ENCODE data around the gene PPM1G.

The PPM1G gene

DNA sequence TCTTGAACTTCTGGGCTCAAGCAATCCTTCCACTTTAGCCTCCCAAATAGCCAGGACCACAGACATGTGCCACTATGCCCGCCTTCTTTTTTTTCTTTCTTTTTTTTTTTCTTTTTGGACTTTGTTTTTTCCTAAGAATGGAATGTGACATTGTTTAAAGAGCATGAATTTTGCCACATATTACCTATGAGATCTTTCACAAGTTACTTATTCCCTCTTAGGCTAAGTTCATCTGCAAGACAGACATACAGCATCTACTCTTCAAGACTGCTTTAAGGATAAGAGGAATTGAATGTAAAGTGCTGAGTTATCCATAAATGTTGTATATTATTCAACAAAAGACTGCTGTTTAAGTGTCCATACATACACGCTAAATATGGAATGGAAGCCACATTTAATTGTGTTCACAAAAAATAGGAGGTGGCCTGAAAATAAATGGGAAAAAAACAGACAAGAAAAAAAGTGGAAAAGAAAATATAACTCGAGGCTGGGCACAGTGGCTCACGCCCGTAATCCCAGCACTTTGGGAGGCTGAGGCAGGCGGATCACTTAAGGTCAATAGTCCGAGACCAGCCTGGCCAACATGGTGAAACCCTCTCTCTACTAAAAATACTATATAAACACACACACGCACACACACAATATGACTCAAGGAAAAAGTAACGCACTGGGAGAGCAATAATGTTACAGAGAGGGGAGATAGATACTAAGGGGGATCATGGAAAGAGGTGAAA lies 3.2 kb upstream of the PPM1G start:
- no peak for DNase-seq (ENCODE audit: low spot score)

DNA sequence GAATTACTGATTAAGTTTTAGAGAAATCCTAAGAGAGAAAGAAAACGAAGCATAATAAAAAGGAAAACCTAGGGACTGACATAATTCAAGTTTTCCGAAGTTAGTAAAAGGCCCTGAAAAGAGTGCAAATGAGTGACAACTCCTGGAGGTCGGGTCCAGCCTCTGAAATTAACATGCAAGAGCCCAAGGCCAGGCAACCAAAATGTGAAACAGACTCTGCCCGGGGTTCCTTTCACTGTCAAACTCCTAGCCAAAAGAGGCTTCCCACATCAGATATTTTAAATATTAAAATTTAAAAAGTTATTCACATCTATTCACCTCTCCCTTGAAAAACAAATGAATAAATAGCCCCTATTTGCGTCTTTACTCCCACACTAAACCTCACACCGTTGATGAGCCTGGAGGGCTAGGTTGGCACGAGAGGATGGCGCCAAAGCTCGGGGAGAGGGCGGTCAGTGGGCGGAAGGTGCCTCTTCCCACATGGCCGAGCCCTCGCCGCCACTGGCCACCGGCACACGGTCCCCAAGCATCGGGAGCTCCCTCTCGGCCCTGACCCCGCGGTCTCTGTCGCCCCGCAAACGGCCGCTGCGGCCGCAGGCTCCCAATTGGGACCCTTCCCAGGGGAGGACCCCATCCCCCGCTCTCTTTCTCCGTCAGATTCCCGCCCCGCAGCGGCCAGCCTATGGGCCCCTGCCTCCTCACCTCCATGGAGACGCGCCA lies 630 bp downstream of the PPM1G start:
- DNase-seq (ENCODE audit: low spot score) = peak; percentile 30

DNA sequence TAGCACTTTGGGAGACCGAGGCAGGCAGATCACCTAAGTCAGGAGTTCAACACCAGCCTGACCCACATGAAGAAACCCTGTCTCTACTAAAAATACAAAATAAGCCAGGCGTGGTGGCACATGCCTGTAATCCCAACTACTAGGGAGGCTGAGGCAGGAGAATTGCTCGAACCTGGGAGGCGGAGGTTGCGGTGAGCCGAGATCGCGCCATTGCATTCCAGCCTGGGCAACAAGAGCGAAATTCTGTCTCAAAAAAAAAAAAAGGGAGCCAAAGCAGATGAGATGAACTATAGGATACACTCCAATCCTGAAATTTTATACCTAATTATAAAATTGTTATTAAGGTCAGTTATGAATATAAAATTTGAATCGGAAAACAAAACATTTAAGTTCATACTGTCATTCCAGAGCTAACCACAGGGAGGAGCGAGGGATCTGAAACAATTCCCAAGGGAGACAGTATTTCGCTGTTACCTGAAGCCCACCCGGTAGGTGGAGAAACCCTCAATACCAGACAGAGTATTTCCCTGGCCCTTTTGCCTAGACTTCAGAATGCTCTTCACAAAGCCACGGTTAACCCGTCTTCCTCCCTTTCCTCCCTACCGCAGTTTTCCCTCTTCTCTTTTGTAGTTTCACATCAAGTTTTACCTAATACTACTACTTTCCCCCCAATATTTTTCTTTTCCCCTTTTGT lies 1.4 kb downstream of the PPM1G start:
- DNase-seq (ENCODE audit: low spot score) = peak; percentile 70

DNA sequence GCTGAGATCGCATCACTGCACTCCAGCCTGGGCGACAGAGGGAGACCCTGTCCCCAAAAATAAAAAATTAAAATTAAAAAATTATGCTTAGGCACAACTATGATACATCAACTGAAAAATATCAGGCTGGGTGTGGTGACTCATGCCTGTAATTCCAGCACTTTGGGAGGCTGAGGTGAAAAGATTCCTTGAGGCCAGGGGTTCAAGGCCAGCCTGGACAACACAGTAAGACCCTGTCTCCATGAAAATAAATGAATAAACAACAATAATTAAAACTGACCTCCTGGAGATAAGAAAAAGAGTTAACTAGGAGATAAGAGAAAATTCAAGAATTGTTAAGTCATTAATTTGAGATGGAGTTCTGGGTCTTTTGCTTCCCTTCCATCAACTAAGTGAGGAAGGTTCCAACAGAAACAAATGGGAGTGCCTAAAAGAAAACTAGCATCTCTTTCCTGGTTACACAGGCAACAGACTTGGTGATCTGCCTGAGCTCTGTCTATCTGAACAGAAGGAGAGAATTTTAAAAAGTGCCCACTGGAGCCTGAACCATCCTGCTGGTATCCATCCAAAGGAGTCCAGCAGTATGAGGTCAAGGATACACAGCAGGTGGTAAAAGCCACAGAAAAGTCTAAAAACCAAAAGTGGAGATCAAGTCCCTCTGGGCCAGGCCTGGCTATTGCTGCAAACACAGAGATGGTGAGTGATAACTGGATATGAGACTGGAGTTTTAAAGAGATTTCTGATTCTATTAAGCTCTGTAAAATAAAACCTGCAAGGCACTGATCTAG lies 8.8 kb downstream of the PPM1G start:
- no peak for DNase-seq (ENCODE audit: low spot score)

DNA sequence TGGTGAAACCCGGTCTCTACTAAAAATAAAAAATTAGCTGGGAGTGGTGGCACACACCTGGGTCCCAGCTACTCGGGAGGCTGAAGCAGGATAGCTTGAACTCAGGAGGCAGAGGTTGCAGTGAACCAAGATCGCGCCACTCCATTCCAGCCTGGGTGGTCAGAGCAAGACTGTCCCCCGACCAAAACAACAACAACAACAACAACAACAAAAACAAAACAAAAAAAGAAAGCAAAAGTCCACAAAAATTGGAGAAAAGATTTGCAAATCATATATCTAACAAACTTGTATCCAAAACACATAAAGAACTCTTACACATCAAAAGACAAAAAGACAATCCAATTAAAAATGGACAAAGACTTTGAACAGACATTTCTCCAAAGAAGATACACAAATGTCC lies 10.4 kb downstream of the PPM1G start:
- no peak for DNase-seq (ENCODE audit: low spot score)

DNA sequence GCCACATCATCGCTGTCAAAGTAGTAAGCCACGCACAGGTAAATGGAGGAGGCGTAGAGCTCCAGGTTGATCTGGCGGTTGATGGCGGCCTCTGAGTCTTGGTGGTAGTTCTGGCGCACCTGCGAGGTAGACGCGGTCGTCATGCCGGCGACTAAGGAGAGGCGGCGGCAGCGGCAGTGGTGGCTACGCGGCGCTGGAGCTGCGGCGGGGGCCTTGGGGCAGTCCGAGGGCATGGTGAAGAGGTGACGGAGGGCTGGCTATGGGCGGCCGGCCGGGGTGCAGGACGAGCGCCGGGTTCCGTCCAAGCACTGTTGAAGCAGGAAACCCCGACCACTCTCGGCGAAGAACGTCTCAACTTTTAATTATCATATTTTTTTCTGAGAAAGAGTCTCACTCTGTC lies 16.2 kb downstream of the PPM1G start:
- no peak for DNase-seq (ENCODE audit: low spot score)

DNA sequence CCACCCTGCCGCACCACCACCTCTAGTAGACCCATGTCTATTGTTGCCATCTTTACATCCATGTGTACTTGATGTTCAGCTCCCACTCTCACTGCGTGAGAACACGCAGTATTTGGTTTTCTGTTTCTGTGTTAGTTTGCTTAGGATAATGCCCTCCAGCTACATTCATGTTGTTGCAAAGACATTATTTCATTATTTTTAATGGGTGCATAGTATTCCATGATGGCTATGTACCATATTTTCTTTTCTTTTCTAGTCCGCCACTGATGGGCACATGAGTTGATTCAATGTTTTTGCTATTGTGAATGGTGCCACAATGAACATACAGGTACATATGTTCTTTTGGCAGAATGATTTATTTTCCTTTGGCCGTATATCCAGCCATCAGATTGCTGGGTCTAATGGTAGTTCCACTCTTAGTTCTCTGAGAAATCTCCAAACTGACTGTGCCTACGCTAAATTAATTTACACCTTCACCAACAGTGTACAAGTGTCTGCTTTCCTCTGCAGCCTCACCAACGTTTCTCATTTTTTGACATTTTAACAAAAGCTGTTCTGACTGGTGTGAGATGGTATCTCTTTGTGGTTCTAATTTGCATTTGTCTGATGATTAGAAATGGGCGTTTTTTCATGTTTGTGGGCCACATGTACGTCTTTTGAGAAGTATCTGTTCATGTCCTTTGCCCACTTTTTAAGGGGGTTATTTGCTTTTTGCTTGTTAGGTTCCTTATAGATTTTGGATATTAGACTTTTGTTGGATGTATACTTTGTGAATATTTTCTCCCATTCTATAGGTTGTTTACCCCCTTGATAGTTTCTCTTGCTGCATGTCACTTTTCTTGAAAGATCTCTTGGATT lies 18.3 kb downstream of the PPM1G start:
- DNase-seq (ENCODE audit: low spot score) = no peak

DNA sequence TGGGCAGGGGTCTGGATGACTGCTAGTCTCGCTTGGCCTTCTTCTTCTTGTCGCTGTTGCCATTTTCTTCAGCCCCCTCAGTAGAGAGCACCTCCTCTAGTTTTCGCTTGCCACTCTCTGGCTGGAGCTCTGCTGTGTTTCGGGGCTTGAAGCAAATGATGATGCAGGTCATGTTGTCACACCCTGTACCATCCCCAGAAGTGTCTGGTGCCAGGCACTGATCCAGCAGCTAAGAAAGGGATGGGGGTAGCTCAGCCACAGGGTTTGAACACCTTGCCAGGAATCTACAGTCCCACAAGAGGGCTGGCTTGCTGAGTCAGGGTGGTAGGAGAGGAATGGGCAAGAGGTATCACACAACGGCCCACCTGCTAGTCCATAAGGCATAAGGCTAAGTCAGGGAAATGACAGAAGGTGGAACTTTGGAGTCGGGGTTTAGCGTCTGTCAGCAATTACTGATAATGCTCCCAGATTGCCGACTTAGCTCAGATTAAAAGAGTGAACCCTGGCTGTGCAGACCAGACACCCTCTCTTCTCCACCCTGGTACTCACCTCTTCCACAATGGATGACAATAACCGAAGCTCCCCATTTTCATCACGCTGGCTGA lies 27.7 kb downstream of the PPM1G start:
- no peak for DNase-seq (ENCODE audit: low spot score)

DNA sequence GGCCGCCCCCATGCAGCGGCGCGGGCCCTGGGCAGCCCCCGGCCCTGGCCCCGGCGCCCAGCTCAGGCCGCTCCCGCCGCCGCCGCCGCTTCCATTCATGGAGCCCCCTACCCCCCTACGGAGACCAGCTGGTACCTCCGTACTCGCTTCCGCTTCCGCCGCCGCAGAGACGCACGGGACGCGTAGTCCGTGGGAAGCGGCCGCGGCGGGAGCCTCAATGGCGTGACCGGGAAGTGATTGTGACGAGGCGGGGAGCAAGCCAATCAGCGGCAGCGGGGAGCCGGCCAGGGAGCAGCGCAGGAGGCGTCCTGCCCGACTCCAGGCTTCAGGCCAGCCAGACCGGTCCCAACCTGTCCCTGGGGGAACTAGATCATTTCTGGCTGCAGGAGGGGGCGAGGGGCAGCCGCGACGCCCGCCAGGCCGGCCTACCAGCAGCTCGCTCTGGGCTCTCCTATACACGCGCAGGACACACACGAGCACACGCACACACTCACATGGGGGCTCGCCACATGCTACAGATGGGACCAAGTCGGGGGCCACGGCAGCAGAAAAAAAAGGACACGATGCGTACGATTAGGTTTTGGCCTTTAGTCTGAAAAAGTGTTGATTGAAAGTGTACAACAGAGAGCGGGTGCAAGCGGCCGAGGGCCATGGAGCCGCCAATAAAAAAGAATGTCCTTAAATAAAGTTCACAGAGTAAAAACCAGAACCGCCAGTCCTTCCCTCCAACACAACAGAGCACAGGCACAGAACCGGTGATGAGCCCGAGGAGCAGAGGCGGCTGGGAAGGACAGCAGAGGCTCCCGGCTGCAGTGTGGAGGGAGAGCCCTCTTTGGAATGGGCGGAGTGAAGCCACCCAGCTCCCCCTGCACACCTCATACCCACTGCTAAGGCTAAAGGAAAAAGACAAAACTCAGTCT lies 28.5 kb downstream of the PPM1G start, which contains the start of gene ZNF513:
TSS of gene ZNF513 (minus strand) at position 109 of the 920 bp plus-strand sequence. CDS start 208 bp downstream, outside the sequence.
- DNase-seq (ENCODE audit: low spot score) = peak; percentile 98

DNA sequence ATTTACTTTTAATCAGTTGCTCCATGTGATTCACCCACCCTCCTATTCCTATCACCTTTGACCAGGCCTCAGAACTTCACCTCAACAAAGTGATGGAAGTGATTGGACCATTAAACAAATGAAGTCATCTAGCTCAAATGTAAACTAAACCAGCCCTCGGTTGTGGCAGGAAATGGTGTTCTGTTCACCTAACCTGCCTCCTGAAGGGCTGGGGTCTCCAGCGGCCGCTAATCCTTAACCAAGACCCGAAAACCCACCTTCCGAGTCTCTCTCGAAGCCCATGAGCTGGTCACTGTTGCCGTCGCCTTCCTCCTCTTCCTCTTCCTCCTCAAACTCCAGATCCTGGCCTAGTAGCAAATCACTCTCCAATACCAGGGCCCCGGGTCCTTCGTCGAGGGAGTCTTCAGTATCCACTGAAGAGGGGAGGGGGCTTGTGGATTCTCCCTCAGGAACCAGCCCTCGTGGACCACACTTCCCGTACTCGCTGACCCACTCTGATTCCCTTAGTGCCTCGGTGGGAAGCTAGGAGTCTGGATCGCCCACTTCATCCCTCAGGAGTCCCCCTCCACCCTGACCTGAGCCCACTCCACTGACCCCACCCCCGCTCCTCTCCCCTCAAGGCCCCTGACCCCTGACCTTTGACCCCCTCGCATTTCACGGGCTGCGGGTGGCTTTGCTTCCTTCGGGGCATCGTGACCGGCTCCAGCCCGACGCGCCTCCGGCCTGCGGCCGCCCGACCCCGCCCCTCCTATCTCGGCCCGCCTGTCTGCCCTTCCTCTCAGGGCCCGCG lies 29.4 kb downstream of the PPM1G start:
- no peak for DNase-seq (ENCODE audit: low spot score)

DNA sequence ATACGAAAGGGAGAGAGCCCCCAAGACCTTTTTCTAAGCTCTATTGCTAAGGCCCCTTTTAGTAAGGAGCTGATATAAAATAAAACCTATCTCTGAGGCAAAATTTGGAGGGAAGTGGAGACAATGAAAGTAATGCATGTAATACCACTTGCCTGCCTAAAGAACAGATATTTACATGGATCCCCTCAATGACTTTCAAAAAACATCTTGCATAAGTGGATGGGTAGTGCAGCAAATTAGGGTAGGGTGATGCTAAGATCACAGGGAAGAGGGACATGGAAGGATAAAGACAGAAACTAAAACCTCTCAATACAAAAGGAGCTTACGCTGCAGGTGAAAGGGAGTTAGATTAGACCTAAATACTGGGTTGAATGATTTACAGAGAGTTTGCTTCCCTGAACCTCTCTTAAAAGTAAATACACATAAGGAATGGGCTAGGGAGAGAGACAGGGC lies 30.0 kb downstream of the PPM1G start:
- no peak for DNase-seq (ENCODE audit: low spot score)

DNA sequence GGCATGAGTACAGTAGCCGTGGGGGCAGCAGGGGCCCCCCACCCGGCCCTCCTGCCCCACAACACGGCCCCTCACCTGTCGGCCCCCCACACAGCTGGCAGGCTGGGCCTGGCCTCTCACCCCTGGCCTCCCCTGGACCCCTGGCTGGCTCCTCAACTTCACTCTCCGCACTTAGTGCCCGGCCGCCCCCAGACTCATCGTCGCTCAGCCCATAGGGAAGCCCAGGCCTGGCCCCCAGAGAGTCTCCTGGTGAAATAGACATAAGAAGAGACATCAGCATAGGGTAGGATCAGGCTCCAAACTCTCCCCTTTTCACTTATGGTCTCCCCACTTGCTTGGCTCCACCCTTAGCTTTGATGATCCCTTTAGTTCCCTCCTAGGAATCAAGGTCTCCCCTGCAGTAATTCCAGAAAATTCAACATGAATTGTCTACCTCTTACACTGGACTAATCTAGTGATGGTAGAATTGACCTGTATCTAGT lies 30.5 kb downstream of the PPM1G start:
- DNase-seq (ENCODE audit: low spot score) = no peak

DNA sequence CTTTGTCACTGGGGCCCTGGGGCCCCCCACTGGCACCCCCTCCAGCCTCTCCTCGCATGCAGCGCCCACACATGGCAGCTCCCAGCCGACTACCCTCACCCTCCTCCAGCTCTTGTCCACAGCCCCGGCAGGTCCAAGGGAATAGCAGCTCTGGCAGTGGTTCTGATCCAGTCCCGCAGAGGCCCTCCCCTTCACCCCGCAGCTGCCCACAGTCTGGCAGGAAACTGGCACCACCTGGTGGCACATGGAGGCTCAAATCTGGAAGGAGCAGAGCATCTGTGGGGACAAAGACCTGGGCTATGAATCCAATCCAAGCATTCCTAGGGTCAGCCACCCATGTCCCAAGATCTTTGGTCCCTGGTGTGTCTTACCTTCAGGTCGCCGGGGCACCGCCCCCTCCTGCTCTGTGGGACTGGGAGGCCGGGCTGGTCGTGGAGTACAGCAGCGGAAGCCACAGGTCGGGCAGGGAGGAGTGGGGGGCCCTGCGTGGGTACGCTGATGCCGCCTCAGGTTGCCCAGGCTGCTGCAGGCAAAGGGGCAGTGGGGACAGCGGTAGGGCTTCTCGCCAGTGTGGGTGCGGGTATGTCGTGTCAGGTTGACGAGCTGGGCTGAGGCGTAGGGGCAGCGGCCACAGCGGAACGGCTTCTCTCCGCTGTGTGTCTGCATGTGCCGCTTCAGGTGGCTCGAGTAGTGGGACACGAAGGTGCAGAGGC lies 31.1 kb downstream of the PPM1G start:
- DNase-seq (ENCODE audit: low spot score) = no peak

DNA sequence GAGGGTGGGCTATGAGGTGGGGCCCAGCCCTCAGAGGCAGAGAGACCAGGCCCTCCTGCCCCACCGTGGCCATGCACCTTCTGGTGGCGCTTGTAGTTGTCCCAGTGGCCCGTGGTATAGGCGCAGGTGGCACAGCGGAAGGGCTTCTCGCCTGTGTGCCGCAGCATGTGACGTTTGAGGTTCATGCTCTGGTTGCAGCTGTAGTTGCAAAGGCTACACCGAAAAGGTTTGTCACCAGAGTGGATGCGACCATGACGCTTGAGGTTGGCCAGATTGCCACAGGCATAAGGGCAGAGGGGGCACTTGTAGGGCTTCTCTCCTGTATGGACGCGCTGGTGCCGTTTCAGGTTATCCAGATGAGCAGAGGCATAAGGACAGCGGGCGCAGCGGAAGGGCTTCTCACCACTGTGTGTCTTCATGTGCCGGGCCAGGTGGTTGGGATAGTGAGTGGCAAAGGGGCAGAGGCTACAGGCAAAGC lies 31.7 kb downstream of the PPM1G start:
- no peak for DNase-seq (ENCODE audit: low spot score)

DNA sequence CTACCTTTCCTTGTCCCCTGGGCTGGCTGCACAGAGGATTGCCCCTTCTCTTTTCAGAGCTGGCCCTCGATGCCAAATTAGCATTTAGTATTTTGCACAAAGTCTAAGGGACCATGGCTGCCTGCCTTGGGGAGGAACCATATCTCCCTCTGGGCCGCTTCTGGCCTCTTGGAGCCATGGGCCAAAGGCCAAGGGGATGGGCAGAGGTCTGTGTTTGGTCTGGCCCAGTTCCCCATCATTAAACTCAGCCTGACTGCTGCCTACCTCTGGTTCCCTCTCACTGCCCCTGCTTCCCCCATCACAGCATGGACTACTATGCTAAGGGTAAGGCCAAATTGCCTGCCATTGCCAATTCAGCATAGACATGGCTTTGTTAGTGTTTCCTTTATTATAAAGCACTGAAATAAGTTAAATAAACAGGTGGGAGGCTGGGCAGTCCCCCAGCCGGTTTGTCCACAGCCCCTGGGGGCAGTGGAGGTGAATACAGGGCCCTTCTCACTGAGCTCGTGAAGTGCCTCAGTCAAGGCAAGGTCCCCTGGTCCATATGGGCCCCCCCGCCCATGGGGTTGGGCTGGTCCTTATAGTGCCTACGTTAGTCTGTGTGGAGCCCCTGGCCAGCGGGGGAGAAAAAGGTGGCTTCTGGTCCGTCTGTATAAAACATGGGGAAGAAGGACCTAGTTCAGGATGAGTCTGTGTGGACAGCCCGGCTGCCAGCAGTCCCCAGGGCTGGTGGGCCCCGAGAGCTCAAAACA lies 32.3 kb downstream of the PPM1G start:
- DNase-seq (ENCODE audit: low spot score) = no peak

DNA sequence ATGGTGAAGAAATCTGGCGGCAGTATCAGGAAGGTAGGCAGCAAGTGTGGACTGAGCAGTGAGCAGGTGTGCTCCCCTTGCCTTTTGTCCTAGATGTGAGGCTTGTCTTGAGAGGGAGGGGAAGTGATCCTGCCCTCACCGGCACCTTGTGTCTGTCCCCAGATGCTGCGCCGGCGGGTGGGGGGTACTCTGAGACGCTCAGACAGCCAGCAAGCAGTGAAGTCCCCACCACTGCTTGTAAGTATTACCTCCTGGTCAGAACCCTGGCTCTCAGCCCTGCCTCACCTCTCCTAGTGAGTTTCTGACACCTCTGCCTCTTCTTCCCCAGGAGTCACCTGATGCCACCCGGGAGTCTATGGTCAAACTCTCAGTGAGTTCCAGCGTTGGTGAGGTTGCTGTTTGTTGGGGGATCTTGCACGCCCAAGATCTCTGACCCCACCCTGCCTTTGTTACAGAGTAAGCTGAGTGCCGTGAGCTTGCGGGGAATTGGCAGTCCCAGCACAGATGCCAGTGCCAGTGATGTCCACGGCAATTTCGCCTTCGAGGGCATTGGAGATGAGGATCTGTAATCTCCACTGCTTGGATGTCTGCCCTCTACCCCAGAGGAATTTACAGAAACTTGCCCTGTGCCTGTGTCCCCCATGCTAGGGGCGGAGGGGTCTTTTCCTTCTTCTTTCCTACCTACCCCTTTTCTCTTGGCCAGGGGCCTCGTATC lies 33.1 kb downstream of the PPM1G start:
- DNase-seq (ENCODE audit: low spot score) = no peak

Data from iPS-NIHi11 (cell line).